Adrenal gland (tissue), 19 donors: ENCODE measurements around the gene LMNTD2. TPM values are rescaled to one million over a fixed set of nuclear protein-coding genes. Genes with fewer than 3 reads are reported as not detected.
A peak's percentile ranks its signal among the peaks of the same experiment; 100 is the strongest.

ENCODE experiments used
- DNase-seq, 7 donors: peaks; one replicate each; pipeline ENCODE4 v3.0.0-alpha.2; 2019 to 2020
- H3K27ac ChIP-seq, 5 donors: fragments of 200-600 bp; sonication (generic) in 4 of 5; 1 replicate in 3 of 5; 2 replicates in 2 of 5; pipeline versions ENCODE4 v1.5.1 to v1.8.0; 2016 to 2020; ENCODE audit warnings: mild to moderate bottlenecking in 1 of 5
- H3K27me3 ChIP-seq: fragments of 200-600 bp; 2 replicates; pipeline ENCODE4 v1.8.0; 2021
- H3K36me3 ChIP-seq, 2 donors: fragments of 200-600 bp; replicated peaks in 1 of 2; 1 replicate in 1 of 2; 2 replicates in 1 of 2; pipeline versions ENCODE4 v1.5.1 to v1.8.0; 2018 to 2022
- H3K4me1 ChIP-seq, 2 donors: fragments of 200-600 bp; replicated peaks in 1 of 2; 1 replicate in 1 of 2; 2 replicates in 1 of 2; pipeline versions ENCODE4 v1.5.1 to v1.8.0; 2018 to 2021
- H3K4me3 ChIP-seq, 4 donors: fragments of 200-600 bp; sonication (generic) in 3 of 4; one replicate each; pipeline ENCODE4 v1.5.1; 2016 to 2018
- H3K9me3 ChIP-seq, 3 donors: fragments of 200-600 bp; sonication (generic) in 1 of 3; replicated peaks in 1 of 3; 1 replicate in 2 of 3; 2 replicates in 1 of 3; pipeline versions ENCODE4 v1.5.1 to v1.8.0; 2016 to 2021
- POLR2A ChIP-seq, 2 donors: fragments of 450-650 bp; IDR thresholded peaks; one replicate each; pipeline ENCODE4 v1.6.1; 2017; ENCODE audit warnings: antibody characterized with exemption in 2 of 2, mild to moderate bottlenecking in 2 of 2, moderate library complexity in 1 of 2
- WGBS, 4 donors: extraction: QIAGEN DNeasy Blood & Tissue Kit in 2 of 4; methylation state at CpG; one replicate each; pipeline versions ENCODE4 v1.1.5 to v1.1.7; 2013 to 2017; 5-methylcytosine and 5-hydroxymethylcytosine counted together
- intact Hi-C, 2 donors: fragments of 100-400 bp; cut with DNase I; formaldehyde crosslinking; loops; one replicate each; pipeline versions ENCODE4 v1.14.1 to v1.15.0; 2022 to 2023
- long read RNA-seq, 10 donors: library from polyadenylated mRNA in 3 of 10; unstranded in 2 of 10; stranded (forward) in 1 of 10; transcript quantifications; one replicate each; pipeline ENCODE4 v2.0.0 and lab custom pipeline, GENCODE V29; 2021 to 2026
- polyA plus RNA-seq, 3 donors: library from polyadenylated mRNA; stranded (reverse); fragments of 200-250 nt in 2 of 3; fragments of 350-450 nt in 1 of 3; fragmentation: Illumina TruSeq in 1 of 3; extraction: RNeasy Lipid Tissue Mini Kit (QIAGEN cat#74804) in 1 of 3; gene quantifications; one replicate each; pipeline ENCODE4 v1.2.3, GENCODE V29; 2013 to 2014
- total RNA-seq, 9 donors: library from RNA; depleted of rRNA in 4 of 9; stranded (reverse); fragments of >200 nt in 4 of 9; fragments of 120-200 nt in 1 of 9; fragmentation: NEBNext Ultra II Directional in 1 of 9; extraction: Animal tissue kit (Norgen Biotek cat#: 25700) in 1 of 9; gene quantifications; one replicate each; pipeline versions ENCODE4 v1.1.0 to v1.2.4, GENCODE V29; 2013 to 2023
- TF ChIP-seq, protein P1 (sequence below), 6 experiments: fragments of 450-650 bp in 4 of 6; fragments of 200-600 bp in 2 of 6; sonication (generic) in 1 of 6; IDR thresholded peaks; 1 replicate in 5 of 6; 2 replicates in 1 of 6; pipeline versions ENCODE4 v1.5.1 to v1.8.0; 2016 to 2021; ENCODE audit warnings: antibody characterized with exemption in 6 of 6, mild to moderate bottlenecking in 2 of 6, moderate library complexity in 1 of 6
- donor health status: healthy with polysubstance abuse.
- donor health status: Bipolar disorder and iron deficiency.
- donor health status: DM: yes; HTN: yes; CAD: no.
- donor health status: DM: no; HTN: no; CAD: no.
- donor health status: DM: no; HTN: no; CAD: no.
- donor health status: DM: yes; HTN: yes; CAD: no.

Gene LMNTD2, protein sequence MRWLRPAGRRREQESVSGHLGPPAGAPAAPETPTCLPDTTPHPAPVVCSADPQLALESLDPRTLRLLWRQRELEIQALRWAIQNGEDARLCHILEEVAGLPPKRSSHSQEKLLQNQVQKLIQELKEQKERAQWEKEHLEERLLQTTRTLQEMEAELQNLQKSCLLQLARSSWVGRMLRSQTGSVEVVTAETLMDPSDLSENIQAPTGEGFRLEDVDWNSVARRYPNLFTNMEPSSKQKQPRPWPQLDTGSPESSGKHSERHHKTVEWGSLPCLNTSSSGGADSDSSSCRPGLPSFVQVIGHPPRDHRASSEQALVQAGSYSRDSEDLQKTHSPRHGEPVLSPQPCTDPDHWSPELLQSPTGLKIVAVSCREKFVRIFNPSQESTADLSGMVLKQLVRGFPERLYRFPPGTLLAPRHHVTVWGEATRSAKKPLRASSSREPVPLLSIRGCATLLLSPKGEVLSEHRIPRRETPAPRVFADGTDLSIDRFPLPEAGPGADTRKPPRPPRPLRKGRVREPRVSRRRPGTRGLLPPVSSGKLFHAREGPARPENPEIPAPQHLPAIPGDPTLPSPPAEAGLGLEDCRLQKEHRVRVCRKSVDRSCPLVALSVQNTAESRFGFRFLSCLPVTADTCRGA
- 1 to 10 TPM in 8 of 9 donors, under 1 TPM in 1; 0.35 to 9.1 (median 6.0) TPM for total RNA-seq
- polyA plus RNA-seq: 10 to 100 TPM in 2 of 3 donors, under 1 TPM in 1; 0.20 to 21.0 (median 12.7) TPM
- long read RNA-seq, donor 1: 0 reads
- long read RNA-seq, donor 2: 0 reads
- long read RNA-seq, donor 3: 0 reads
- long read RNA-seq, donor 4: 0 reads
- long read RNA-seq, donor 5, transcript LMNTD2-201 (14 exons, 2,084 nt): major isoform, 5 of 26 reads
- long read RNA-seq, donor 5, partial matches to known transcripts: 1 of 26 reads
- long read RNA-seq, donor 5, other reads (novel, unspliced or antisense): 20 of 26 reads
- long read RNA-seq, donor 6, partial matches to known transcripts: 0 of 1 reads
- long read RNA-seq, donor 6, other reads (novel, unspliced or antisense): 0 of 1 reads
- long read RNA-seq, donor 7: 0 reads
- long read RNA-seq, donor 8, partial matches to known transcripts: 0 of 1 reads
- long read RNA-seq, donor 8, other reads (novel, unspliced or antisense): 0 of 1 reads
- long read RNA-seq, donor 9: 0 reads
- long read RNA-seq, donor 10: 0 reads

- no peaks in the 10 kb centered on the region for H3K9me3 ChIP-seq
- peaks cover 8% of the 10 kb centered on the region for H3K27me3 ChIP-seq
- H3K36me3 ChIP-seq: no peaks in the 10 kb centered on the region
- peak within 1 kb of the TSS; percentile 0 to 94 (median 44) for H3K4me3 ChIP-seq
- peak; percentile 91 to 96 (median 94) for DNase-seq
- peak; percentile 21 to 37 for TF ChIP-seq POLR2A (IDR thresholded peaks at IDR 0.05)
- TF ChIP-seq, protein P1, sequence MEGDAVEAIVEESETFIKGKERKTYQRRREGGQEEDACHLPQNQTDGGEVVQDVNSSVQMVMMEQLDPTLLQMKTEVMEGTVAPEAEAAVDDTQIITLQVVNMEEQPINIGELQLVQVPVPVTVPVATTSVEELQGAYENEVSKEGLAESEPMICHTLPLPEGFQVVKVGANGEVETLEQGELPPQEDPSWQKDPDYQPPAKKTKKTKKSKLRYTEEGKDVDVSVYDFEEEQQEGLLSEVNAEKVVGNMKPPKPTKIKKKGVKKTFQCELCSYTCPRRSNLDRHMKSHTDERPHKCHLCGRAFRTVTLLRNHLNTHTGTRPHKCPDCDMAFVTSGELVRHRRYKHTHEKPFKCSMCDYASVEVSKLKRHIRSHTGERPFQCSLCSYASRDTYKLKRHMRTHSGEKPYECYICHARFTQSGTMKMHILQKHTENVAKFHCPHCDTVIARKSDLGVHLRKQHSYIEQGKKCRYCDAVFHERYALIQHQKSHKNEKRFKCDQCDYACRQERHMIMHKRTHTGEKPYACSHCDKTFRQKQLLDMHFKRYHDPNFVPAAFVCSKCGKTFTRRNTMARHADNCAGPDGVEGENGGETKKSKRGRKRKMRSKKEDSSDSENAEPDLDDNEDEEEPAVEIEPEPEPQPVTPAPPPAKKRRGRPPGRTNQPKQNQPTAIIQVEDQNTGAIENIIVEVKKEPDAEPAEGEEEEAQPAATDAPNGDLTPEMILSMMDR (IDR thresholded peaks at IDR 0.05): no peak
- peaks cover 11 to 19% of the 10 kb centered on the region in 2 donors for H3K4me1 ChIP-seq
- 0 to 3% (median 2%) methylated on average over 8 to 93 of the region's 95 CpGs; no CpG with 5 or more reads in 1 of the 4 donors for whole genome bisulfite sequencing, 4 donors
- intact Hi-C loops: no loop called here
- H3K27ac ChIP-seq: peak within 1 kb of the TSS in 1 of 5 donors; percentile 60
Observed at GRCh38 chr11:560305-561147, at the start of gene LMNTD2, which contains the start of gene RASSF7. Gene LMNTD2, minus strand, starts transcription at chr11:560738. Its CDS starts 22 bp downstream, at chr11:560716. Gene RASSF7, plus strand, starts transcription at chr11:560970. Its CDS starts 799 bp downstream, at chr11:561769.

GRCh38 chr11:609341-609811, 48.8 kb upstream of the LMNTD2 start:
- WGBS, 4 donors: 90 to 92% (median 90%) methylated on average over 6 to 28 of the region's 28 CpGs
- H3K4me1 ChIP-seq: peaks cover 0 to 14% of the 10 kb centered on the region in 2 donors
- intact Hi-C loops: no loop called here
- H3K36me3 ChIP-seq: peaks cover 0 to 90% of the 10 kb centered on the region in 2 donors
- no peaks in the 10 kb centered on the region for H3K27me3 ChIP-seq
- H3K9me3 ChIP-seq: no peaks in the 10 kb centered on the region
- H3K27ac ChIP-seq: no peak overlapping the region
- TF ChIP-seq, protein P1 (IDR thresholded peaks at IDR 0.05): no peak
- no peak for TF ChIP-seq POLR2A (IDR thresholded peaks at IDR 0.05)
- DNase-seq: no peak
- H3K4me3 ChIP-seq: no peak overlapping the region

- no peak for DNase-seq
- 72 to 84% (median 76%) methylated on average over 13 to 28 of the region's 28 CpGs for WGBS, 4 donors
- Histone ChIP-seq H3K4me1 (peaks cover 0 to 10% of the 10 kb centered on the region in 2 donors), H3K9me3 (no peaks in the 10 kb centered on the region), H3K27me3 (no peaks in the 10 kb centered on the region), H3K27ac (peak overlapping the region in 2 of 5 donors; percentile 45 to 57), H3K4me3 (no peak overlapping the region), H3K36me3 (peaks cover 0 to 95% of the 10 kb centered on the region in 2 donors)
- TF ChIP-seq, protein P1 (IDR thresholded peaks at IDR 0.05): no peak
- no peak for TF ChIP-seq POLR2A (IDR thresholded peaks at IDR 0.05)
- intact Hi-C loops: no loop called here
Observed at GRCh38 chr11:608791-609251, 48.3 kb upstream of the LMNTD2 start.
